CD4-positive, alpha-beta memory T cell (primary cell): Measurements from ENCODE around the gene AMZ1. TPM values are rescaled to one million over a fixed set of nuclear protein-coding genes. Genes with fewer than 3 reads are reported as not detected.
A peak's percentile ranks its signal among the peaks of the same experiment; 100 is the strongest.

Experiments used
- CTCF ChIA-PET: fragments of 350-600 bp; sonication (Branson Sonifier 250); formaldehyde crosslinking; loops from one replicate; lab custom pipeline; 2021; ENCODE audit warnings: inconsistent platforms; ENCODE audit not compliant: partially characterized antibody; lab: Charles Lee
- POLR2A ChIA-PET: fragments of 350-600 bp; sonication (Branson Sonifier 250); formaldehyde crosslinking; loops from one replicate; lab custom pipeline; 2021; ENCODE audit not compliant: partially characterized antibody; lab: Charles Lee
- DNase-seq, 5 donors: peaks; one replicate each; pipeline versions ENCODE4 v3.0.0 to v3.0.0-alpha.2; 2020 to 2022; ENCODE audit warnings: mixed read lengths in 1 of 5
- H3K27ac ChIP-seq: one replicate; pipeline ENCODE4 v1.7.0; 2013; ENCODE audit warnings: low read depth, low read length
- H3K27me3 ChIP-seq: 2 replicates; pipeline ENCODE4 v1.7.0; 2013; ENCODE audit warnings: mild to moderate bottlenecking, low read length, moderate library complexity; ENCODE audit not compliant: insufficient read depth
- H3K36me3 ChIP-seq: 2 replicates; pipeline ENCODE4 v1.7.0; 2013; ENCODE audit warnings: mild to moderate bottlenecking, low read length, moderate library complexity; ENCODE audit not compliant: insufficient read depth
- H3K4me1 ChIP-seq: 2 replicates; pipeline ENCODE4 v1.7.0; 2013; ENCODE audit warnings: mild to moderate bottlenecking, low read length, moderate library complexity; ENCODE audit not compliant: insufficient read depth
- H3K4me3 ChIP-seq, 2 donors: one replicate each; pipeline ENCODE4 v1.7.0; 2013; ENCODE audit warnings: low read length in 2 of 2, mild to moderate bottlenecking in 1 of 2
- H3K9me3 ChIP-seq, 2 donors: one replicate each; pipeline ENCODE4 v1.7.0; 2013; ENCODE audit warnings: low read length in 2 of 2, control low read depth in 1 of 2; ENCODE audit not compliant: control insufficient read depth in 1 of 2
- H3K27ac Mint-ChIP-seq, 7 donors: one replicate each; pipeline ENCODE4 v1.8.0; 2020 to 2021; ENCODE audit warnings: mixed read lengths in 7 of 7, mild to moderate bottlenecking in 6 of 7, inconsistent platforms in 3 of 7, moderate library complexity in 3 of 7
- H3K27me3 Mint-ChIP-seq, 2 donors: one replicate each; pipeline ENCODE4 v1.8.0; 2020 to 2021; ENCODE audit warnings: mixed read lengths in 2 of 2
- H3K36me3 Mint-ChIP-seq, 2 donors: one replicate each; pipeline ENCODE4 v1.8.0; 2020 to 2021; ENCODE audit warnings: mixed read lengths in 2 of 2, inconsistent platforms in 1 of 2, mild to moderate bottlenecking in 1 of 2
- H3K4me1 Mint-ChIP-seq, 4 donors: one replicate each; pipeline ENCODE4 v1.8.0; 2020 to 2021; ENCODE audit warnings: mixed read lengths in 4 of 4, mild to moderate bottlenecking in 1 of 4
- H3K4me3 Mint-ChIP-seq, 8 donors: one replicate each; pipeline ENCODE4 v1.8.0; 2020 to 2021; ENCODE audit warnings: mixed read lengths in 8 of 8, mild to moderate bottlenecking in 7 of 8, moderate library complexity in 6 of 8, inconsistent platforms in 3 of 8
- H3K9me3 Mint-ChIP-seq, 8 donors: one replicate each; pipeline ENCODE4 v1.8.0; 2020 to 2021; ENCODE audit warnings: mixed read lengths in 8 of 8, mild to moderate bottlenecking in 5 of 8, inconsistent platforms in 3 of 8, moderate library complexity in 1 of 8
- intact Hi-C: fragments of 100-400 bp; cut with micrococcal nuclease; formaldehyde crosslinking; loops from one replicate; pipeline ENCODE4 v1.15.1; 2023
- polyA plus RNA-seq, 2 donors: library from polyadenylated mRNA; unstranded; fragments of 300-500 nt; fragmentation: Illumina TruSeq; gene quantifications; one replicate each; pipeline ENCODE4 v1.2.3, GENCODE V29; 2021
- total RNA-seq, 2 experiments: library from RNA; stranded (reverse); gene quantifications; one replicate each; pipeline ENCODE4 v1.2.3, GENCODE V29; 2021

AMZ1 gene
- total and polyA plus RNA-seq, 4 experiments from 2014 or later: 0.15 to 2.0 (median 1.6) TPM; not detected in 1

DNA sequence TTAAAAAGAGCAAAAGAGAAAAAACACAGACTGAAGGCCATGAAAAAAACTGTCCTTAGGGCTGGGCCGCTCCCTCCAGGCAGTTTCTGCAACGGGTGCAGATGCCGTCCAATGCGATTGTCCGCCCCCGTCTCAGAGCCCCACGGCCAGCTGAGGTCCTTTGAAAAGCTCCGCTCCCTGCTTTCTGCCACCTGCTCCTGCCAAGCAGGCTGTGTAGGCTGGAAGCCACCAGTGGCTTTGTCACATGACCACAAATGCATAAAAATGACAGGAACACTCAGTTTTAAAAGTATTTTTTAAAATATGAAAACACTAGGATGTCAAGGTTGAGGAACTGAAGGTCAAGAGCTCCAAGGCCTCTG, 71.7 kb downstream of the AMZ1 start:
- no peak overlapping the region for H3K27ac ChIP-seq
- H3K4me3 ChIP-seq: no peak overlapping the region
- H3K27me3 ChIP-seq: no peaks in the 10 kb centered on the region
- peaks cover 24% of the 10 kb centered on the region for H3K4me1 ChIP-seq
- Mint-ChIP-seq H3K36me3 (peaks cover 14 to 23% of the 10 kb centered on the region in 2 donors), H3K27me3 (no peaks in the 10 kb centered on the region), H3K27ac (peak overlapping the region in 1 of 7 donors; percentile 42), H3K9me3 (no peaks in the 10 kb centered on the region), H3K4me1 (peaks cover 23 to 36% (median 27%) of the 10 kb centered on the region in 4 donors), H3K4me3 (no peak overlapping the region)
- CTCF ChIA-PET: interaction anchor here (1.0 kb wide), 1 partner anchor 41 kb away, joined by 3 read pairs; no protein-coding TSS in a partner anchor
- intact Hi-C loops: no loop called here
- DNase-seq: no peak
- no peaks in the 10 kb centered on the region for H3K36me3 ChIP-seq
- no peaks in the 10 kb centered on the region for H3K9me3 ChIP-seq
- POLR2A ChIA-PET: interaction anchor here (1.0 kb wide), 1 partner anchor 105 kb away, joined by 3 read pairs; no protein-coding TSS in a partner anchor

DNA sequence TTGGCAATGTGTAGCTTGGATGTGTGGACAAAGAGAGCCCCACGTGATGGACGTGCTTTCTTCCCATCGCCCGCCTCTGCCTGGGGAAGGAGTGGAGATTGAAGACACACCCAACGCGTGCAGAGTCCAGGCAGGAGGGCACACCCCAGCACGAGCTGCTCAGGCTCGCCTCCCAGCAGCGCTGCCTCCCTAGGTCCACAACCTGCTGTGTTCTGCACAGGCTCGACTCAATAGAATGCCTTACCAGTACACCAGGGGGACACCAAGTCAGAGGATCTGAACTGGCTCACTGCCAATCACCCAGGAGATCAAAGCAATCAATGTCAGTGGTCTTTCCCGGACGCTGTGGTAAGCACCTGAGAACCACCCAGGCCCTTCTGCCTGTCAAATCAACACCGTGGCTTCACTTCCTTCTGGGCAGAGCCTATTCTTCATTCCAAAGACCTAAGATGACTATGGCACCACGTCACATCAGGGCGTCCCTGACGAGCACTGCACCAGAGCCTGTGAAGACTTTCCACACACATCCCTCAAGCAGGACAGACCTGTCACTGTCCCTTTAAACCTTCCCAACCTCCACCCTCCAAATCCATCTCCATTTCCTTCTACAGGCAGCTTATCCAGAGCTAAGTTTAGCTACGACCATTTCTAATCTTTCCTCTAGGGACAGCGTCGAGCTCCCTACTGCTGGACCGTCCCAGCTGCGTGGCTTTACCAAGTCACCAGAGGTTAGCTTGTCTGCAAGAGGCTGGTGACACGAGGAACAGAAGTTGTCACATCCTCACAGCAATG, 72.3 kb downstream of the AMZ1 start:
- DNase-seq: no peak
- Histone ChIP-seq H3K4me3 (no peak overlapping the region), H3K27me3 (no peaks in the 10 kb centered on the region), H3K36me3 (no peaks in the 10 kb centered on the region), H3K27ac (no peak overlapping the region), H3K9me3 (no peaks in the 10 kb centered on the region), H3K4me1 (peaks cover 24% of the 10 kb centered on the region)
- Mint-ChIP-seq H3K9me3 (no peaks in the 10 kb centered on the region), H3K27me3 (no peaks in the 10 kb centered on the region), H3K4me1 (peaks cover 23 to 36% (median 27%) of the 10 kb centered on the region in 4 donors), H3K27ac (peak overlapping the region in 1 of 7 donors; percentile 81), H3K36me3 (peaks cover 13 to 20% of the 10 kb centered on the region in 2 donors), H3K4me3 (no peak overlapping the region)
- CTCF ChIA-PET: interaction anchor here (1.0 kb wide), 1 partner anchor 42 kb away, joined by 3 read pairs; no protein-coding TSS in a partner anchor
- intact Hi-C loops: no loop called here
- POLR2A ChIA-PET: interaction anchor here (1.0 kb wide), 1 partner anchor 105 kb away, joined by 3 read pairs; no protein-coding TSS in a partner anchor

DNA sequence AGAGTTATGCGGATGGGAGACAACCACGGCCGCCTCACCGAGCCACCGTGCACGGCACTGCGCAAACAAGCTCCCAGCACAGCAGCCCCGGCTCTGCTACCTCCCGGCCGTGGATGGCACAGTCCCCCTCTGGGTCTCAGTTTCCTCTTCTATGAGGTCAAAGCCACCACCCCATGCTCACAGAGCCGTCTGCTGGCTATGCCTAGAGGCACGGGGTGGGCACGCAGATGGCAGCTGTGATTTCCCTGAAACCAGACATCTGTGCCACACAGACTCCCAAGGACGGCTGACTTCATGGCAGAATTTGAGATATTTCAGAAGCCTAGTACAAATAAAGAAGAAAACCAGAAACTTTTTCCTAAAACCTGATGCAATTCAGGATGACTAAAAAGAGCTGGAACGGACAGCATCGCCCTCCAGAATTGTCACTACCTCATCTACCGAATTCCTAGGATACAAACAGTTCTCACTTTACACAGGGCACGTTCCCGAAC, 73.2 kb downstream of the AMZ1 start:
- intact Hi-C loops: no loop called here
- ChIA-PET POLR2A (no interaction called here), CTCF (no interaction called here)
- H3K36me3 ChIP-seq: no peaks in the 10 kb centered on the region
- no peak overlapping the region for H3K27ac Mint-ChIP-seq
- no peaks in the 10 kb centered on the region for H3K9me3 ChIP-seq
- no peak overlapping the region for H3K27ac ChIP-seq
- no peak overlapping the region for H3K4me3 ChIP-seq
- H3K9me3 Mint-ChIP-seq: no peaks in the 10 kb centered on the region
- no peak overlapping the region for H3K4me3 Mint-ChIP-seq
- H3K27me3 ChIP-seq: no peaks in the 10 kb centered on the region
- peaks cover 23 to 36% (median 27%) of the 10 kb centered on the region in 4 donors for H3K4me1 Mint-ChIP-seq
- no peak for DNase-seq
- no peaks in the 10 kb centered on the region for H3K27me3 Mint-ChIP-seq
- H3K4me1 ChIP-seq: peaks cover 24% of the 10 kb centered on the region
- peaks cover 7 to 14% of the 10 kb centered on the region in 2 donors for H3K36me3 Mint-ChIP-seq

DNA sequence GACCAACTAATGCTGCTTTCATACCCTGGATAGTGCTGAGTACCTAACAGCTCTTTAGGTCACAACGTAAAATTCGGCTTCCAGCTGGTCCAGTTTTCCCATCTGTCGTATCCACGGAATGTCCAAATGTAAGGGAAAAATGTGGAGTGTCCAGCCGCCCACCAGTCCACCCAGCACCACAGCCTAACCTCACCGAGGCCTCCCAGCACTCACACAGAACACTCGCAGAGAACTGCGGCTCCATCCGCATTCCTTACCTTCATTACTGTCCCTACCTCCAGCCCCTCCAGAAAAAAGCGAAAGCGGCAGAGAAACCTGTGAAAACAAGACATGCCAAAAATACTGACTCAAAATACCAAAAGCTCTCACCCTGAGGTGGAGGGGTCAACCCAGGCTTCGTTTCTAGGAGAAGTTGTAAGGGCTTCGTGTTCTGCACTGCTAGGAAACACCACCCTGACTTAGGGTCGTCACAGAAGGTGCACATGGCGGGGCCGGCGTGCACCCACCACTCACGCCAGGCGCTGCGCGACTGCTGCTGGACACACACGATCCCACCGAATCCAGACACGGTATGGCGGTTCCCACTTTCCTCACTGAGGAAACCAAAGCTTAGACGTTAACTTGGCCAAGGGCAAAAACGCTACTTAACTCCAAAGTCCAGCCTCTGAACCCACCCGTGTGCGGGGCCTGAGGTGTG, 73.9 kb downstream of the AMZ1 start:
- CTCF ChIA-PET: interaction anchor here (0.6 kb wide), 1 partner anchor 261 kb away, joined by 3 read pairs; no protein-coding TSS in a partner anchor

DNA sequence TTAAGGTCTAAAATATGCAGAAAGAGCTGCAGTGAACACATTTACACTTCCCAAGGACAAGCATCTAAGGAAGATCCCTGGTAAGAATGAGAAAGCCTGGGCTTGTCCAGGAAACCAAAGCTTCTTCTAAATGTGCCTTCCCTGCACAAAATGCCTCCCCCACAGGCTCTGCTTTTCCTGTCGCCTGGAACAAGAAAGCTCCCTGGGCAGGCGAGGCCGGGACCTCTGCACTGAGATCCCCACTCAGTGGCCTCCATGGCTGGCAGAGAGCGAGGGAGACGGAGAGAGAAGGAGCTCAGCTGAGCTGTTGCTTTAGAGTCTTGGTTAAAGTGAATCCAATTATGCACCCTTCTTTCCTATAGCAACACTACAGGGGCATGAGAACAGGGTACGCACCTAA, 75.6 kb downstream of the AMZ1 start:
- ChIA-PET POLR2A (interaction anchor here (0.6 kb wide), 1 partner anchor 380 kb away, joined by 7 read pairs; no protein-coding TSS in a partner anchor), CTCF (no interaction called here)
- Mint-ChIP-seq H3K27ac (no peak overlapping the region), H3K27me3 (no peaks in the 10 kb centered on the region), H3K36me3 (peaks cover 3 to 7% of the 10 kb centered on the region in 2 donors), H3K4me1 (peaks cover 14 to 23% (median 14%) of the 10 kb centered on the region in 4 donors), H3K9me3 (no peaks in the 10 kb centered on the region), H3K4me3 (no peak overlapping the region)
- Histone ChIP-seq H3K27ac (no peak overlapping the region), H3K27me3 (no peaks in the 10 kb centered on the region), H3K9me3 (no peaks in the 10 kb centered on the region), H3K4me1 (peaks cover 11% of the 10 kb centered on the region), H3K4me3 (no peak overlapping the region), H3K36me3 (no peaks in the 10 kb centered on the region)
- intact Hi-C loops: no loop called here
- no peak for DNase-seq

More for the DNA sequence above, 73.9 kb downstream of the AMZ1 start:
- POLR2A ChIA-PET: no interaction called here
- Histone ChIP-seq H3K36me3 (no peaks in the 10 kb centered on the region), H3K4me3 (no peak overlapping the region), H3K27ac (no peak overlapping the region), H3K4me1 (peaks cover 24% of the 10 kb centered on the region), H3K27me3 (no peaks in the 10 kb centered on the region), H3K9me3 (no peaks in the 10 kb centered on the region)
- H3K27ac Mint-ChIP-seq: peak overlapping the region in 1 of 7 donors; percentile 70
- no peak overlapping the region for H3K4me3 Mint-ChIP-seq
- peaks cover 5 to 7% of the 10 kb centered on the region in 2 donors for H3K36me3 Mint-ChIP-seq
- no peak for DNase-seq
- peaks cover 23 to 36% (median 27%) of the 10 kb centered on the region in 4 donors for H3K4me1 Mint-ChIP-seq
- H3K9me3 Mint-ChIP-seq: no peaks in the 10 kb centered on the region
- intact Hi-C loops: no loop called here
- H3K27me3 Mint-ChIP-seq: no peaks in the 10 kb centered on the region

DNA sequence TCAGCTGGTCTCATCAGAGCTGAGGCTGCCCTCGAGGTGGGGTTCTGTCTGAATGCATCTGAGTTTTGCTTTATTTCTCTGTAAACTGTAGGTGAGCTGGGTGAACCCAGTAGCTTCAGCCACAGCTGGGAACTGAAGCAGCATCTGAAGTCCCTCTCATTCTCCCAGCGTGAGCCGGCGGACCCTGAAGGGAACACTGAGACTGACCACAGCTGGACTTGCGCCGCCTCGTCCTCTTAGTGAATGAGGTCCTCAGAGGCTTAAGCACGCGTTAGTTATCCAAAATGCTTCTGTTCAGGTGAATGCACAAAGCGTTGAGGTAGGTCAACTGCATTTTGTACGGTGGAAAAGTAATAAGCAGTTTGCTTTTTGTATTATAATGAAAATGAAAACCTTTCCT, 76.6 kb downstream of the AMZ1 start:
- H3K27ac ChIP-seq: no peak overlapping the region
- Mint-ChIP-seq H3K4me1 (peaks cover 7 to 12% (median 8%) of the 10 kb centered on the region in 4 donors), H3K36me3 (peaks cover 3 to 8% of the 10 kb centered on the region in 2 donors), H3K4me3 (no peak overlapping the region), H3K27me3 (no peaks in the 10 kb centered on the region), H3K9me3 (no peaks in the 10 kb centered on the region), H3K27ac (no peak overlapping the region)
- no peak for DNase-seq
- no peaks in the 10 kb centered on the region for H3K9me3 ChIP-seq
- intact Hi-C loops: no loop called here
- no peak overlapping the region for H3K4me3 ChIP-seq
- no peaks in the 10 kb centered on the region for H3K27me3 ChIP-seq
- ChIA-PET CTCF (no interaction called here), POLR2A (no interaction called here)
- H3K36me3 ChIP-seq: no peaks in the 10 kb centered on the region
- H3K4me1 ChIP-seq: peaks cover 4% of the 10 kb centered on the region
